Stimulated activated naive CD8-positive, alpha-beta T cell treated with anti-CD3 and anti-CD28 coated beads, Interleukin-15, Interleukin-2, amounts not matched to agents 100 ng/mL and 50 ng/mL, for 24 hours (primary cell): ENCODE measurements around the gene EEF2.
"Not testable (repeated sequence)": the region's sequence is repeated elsewhere in the genome, so short reads cannot be mapped to it uniquely, and the experiment has no call there.

ENCODE experiments used
- H3K27ac Mint-ChIP-seq: one replicate; pipeline ENCODE4 v1.8.0; 2021; ENCODE audit warnings: mild to moderate bottlenecking, mixed read lengths
- H3K27me3 Mint-ChIP-seq: one replicate; pipeline ENCODE4 v1.8.0; 2021; ENCODE audit warnings: mixed read lengths
- H3K36me3 Mint-ChIP-seq: one replicate; pipeline ENCODE4 v1.8.0; 2021; ENCODE audit warnings: low read depth, mixed read lengths
- H3K4me1 Mint-ChIP-seq: one replicate; pipeline ENCODE4 v1.8.0; 2021; ENCODE audit warnings: low read depth, mixed read lengths
- H3K4me3 Mint-ChIP-seq: one replicate; pipeline ENCODE4 v1.8.0; 2021; ENCODE audit warnings: mild to moderate bottlenecking, mixed read lengths
- H3K9me3 Mint-ChIP-seq: one replicate; pipeline ENCODE4 v1.8.0; 2021; ENCODE audit warnings: mixed read lengths

The EEF2 gene

GRCh38 chr19:3970313-3970807, 14.9 kb downstream of the EEF2 start:
- Mint-ChIP-seq H3K4me1 (peaks cover 26% of the 10 kb centered on the region), H3K27me3 (no peaks in the 10 kb centered on the region)

GRCh38 chr19:3969435-3970312, 15.6 kb downstream of the EEF2 start:
- H3K9me3 Mint-ChIP-seq, result no peaks in the 10 kb centered on the region
- peaks cover 26% of the 10 kb centered on the region for H3K4me1 Mint-ChIP-seq
- peak overlapping the region; percentile 85 for H3K27ac Mint-ChIP-seq
- peaks cover 18% of the 10 kb centered on the region for H3K36me3 Mint-ChIP-seq
- no peaks in the 10 kb centered on the region for H3K27me3 Mint-ChIP-seq
- peak overlapping the region; percentile 91 for H3K4me3 Mint-ChIP-seq

More at GRCh38 chr19:3970313-3970807, 14.9 kb downstream of the EEF2 start:
- Mint-ChIP-seq H3K4me3 (peak overlapping the region; percentile 91), H3K27ac (peak overlapping the region; percentile 85), H3K36me3 (peaks cover 21% of the 10 kb centered on the region), H3K9me3 (no peaks in the 10 kb centered on the region)

DNA sequence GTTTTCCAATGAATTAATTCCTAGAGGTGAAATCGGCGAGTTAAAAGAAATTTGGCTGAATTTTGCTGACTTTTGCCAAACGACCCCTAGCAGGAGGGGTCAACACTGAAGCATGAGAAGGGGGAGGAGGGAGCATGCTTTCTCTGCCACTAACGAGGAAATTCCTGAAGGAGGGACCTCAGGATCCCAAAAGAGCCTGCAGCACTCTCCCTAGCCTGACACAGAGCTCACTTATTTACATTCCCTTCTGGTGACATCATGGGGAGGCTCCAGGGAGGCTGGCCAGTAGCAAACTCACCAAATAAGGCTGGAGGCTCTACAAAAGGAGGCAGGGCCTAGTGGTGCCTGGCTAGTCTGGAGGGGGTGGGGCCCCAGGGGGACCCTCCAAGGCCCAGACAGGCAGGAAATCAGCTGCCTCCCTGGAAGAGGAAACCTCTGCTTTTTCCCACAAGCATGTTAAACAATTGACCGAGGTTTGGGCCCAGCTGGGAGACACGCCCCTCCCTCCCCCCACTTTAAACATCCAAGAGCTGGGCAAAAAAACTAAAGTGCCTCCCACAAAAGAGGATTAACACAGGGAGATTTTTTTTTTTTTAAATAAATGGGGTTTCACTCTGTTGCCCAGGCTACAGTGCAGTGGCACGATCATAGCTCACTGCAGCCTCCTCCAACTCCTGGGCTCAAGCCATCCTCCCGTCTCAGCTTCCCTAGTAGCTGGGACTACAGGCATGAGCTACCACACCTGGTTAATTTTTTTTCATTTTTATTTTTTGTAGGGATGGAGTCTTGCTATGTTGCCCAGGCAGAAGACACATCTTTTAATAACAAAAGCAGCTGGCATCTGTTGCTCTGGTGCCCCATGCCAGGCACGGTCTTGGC, 16.5 kb downstream of the EEF2 start:
- H3K27ac Mint-ChIP-seq, result no peak overlapping the region
- peaks cover 26% of the 10 kb centered on the region for H3K4me1 Mint-ChIP-seq
- H3K36me3 Mint-ChIP-seq, result peaks cover 18% of the 10 kb centered on the region
- H3K27me3 Mint-ChIP-seq, result no peaks in the 10 kb centered on the region
- H3K4me3 Mint-ChIP-seq, result no peak overlapping the region
- H3K9me3 Mint-ChIP-seq, result no peaks in the 10 kb centered on the region

DNA sequence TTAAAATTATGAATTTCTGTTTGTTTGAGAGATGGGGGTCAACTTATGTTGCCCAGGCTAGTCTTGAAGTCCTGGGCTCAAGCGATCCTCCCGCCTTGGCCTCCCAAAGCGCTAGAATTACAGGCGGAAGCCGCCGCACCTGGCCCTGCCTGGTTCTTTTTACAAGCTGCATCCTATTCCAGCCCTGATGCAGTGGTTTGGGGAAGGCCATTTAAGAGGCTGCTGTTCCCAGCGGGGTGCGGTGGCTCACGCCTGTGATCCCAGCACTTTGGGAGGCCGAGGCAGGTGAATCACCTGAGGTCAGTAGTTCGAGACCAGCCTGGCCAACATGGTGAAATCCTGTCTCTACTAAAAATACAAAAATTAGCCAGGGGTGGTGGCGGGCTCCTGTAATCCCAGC, 17.3 kb downstream of the EEF2 start:
- peaks cover 26% of the 10 kb centered on the region for H3K4me1 Mint-ChIP-seq
- peaks cover 24% of the 10 kb centered on the region for H3K36me3 Mint-ChIP-seq
- not testable (repeated sequence) for H3K9me3 Mint-ChIP-seq, H3K27me3 Mint-ChIP-seq, H3K4me3 Mint-ChIP-seq, H3K27ac Mint-ChIP-seq

DNA sequence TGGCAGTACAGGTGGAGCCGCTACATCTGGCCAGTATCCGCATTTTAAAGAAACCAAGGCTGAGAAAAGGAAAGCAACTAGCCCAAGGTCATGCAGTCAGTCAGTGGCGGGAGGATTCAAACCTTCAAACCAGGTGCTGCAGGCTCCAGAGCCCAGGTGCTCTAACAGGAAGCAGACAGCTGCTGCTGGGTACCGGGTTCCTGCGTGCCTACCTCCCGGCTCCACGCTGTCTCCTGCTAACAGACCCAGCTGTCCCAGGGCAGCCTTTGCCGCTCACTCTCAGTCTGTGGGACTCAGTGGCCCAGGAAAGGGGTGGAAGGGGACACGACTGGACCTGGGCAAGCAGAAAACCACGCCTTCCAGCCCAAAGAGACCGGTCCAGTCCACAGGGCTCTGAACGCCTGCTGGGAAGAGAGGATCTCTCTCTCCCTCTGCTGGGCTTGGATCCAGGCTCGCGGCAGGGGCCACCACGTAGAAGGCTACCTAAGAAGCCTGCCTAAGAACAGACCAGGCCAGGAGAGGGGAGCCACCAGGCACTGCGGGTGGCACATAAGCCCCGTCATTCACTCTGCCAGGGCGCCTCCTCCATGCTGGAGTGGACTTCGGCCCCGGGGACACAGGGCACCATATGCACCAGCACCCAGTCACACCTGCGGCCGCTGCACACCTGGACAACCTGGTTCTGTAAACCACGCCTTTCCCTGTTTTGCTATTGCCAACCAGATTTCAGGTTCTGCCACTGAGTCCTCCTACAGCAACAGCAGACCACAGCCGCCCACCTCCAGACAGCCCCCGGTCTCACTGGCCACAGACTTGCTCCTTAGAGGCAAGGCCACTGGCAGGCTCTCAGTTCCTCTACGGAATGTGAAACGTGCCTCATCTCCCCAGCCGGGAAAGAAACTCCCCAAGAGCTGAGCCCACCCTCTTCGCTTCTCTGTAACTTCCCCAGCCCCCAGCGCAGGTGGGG, 18.9 kb downstream of the EEF2 start:
- Mint-ChIP-seq H3K27me3 (no peaks in the 10 kb centered on the region), H3K9me3 (no peaks in the 10 kb centered on the region), H3K4me1 (peaks cover 25% of the 10 kb centered on the region), H3K27ac (no peak overlapping the region), H3K4me3 (no peak overlapping the region), H3K36me3 (peaks cover 27% of the 10 kb centered on the region)

DNA sequence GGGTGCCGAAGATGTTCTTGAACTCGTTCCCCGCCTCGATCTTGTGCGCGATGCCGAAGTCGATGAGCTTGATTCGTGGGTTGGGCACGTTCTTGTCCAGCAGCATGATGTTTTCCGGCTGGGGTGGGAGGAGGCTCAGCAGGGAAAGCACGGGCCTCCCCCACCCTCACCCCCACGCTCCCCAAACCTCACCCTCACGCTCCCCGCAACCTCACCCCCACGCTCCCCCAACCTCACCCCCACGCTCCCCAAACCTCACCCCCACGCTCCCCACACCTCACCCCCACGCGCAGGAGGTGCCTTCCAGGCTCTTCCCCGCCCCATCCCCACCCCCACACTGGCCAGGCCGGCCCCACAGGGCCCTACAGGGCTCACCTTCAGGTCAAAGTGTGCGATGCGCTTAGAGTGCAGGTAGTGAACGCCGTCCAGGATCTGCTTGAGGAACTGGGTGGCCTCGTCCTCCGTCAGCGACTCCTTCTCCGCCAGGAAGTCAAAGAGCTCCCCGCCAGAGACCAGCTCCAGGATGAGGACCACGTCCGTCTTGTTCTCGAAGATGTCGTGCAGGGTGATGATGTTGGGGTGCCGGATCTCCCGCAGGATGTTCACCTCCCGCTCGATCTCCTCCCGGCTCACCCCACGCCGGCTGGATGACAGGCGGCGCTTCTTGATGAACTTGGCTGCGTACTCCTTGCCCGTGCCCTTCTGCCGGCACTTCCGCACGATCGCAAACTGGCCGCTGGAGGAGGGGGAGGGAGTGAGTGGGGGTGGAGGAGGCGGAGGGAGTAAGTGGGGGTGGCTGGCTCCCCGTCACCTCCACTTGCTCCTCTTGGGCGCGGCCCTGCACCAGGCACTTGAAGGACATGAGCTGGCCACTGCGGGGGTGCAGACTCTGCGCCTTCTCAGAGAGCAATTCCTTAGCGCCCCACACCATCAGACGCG, 20.7 kb downstream of the EEF2 start:
- no peaks in the 10 kb centered on the region for H3K27me3 Mint-ChIP-seq
- no peaks in the 10 kb centered on the region for H3K9me3 Mint-ChIP-seq
- H3K27ac Mint-ChIP-seq, result no peak overlapping the region
- peaks cover 11% of the 10 kb centered on the region for H3K4me1 Mint-ChIP-seq
- H3K36me3 Mint-ChIP-seq, result peaks cover 23% of the 10 kb centered on the region
- no peak overlapping the region for H3K4me3 Mint-ChIP-seq

DNA sequence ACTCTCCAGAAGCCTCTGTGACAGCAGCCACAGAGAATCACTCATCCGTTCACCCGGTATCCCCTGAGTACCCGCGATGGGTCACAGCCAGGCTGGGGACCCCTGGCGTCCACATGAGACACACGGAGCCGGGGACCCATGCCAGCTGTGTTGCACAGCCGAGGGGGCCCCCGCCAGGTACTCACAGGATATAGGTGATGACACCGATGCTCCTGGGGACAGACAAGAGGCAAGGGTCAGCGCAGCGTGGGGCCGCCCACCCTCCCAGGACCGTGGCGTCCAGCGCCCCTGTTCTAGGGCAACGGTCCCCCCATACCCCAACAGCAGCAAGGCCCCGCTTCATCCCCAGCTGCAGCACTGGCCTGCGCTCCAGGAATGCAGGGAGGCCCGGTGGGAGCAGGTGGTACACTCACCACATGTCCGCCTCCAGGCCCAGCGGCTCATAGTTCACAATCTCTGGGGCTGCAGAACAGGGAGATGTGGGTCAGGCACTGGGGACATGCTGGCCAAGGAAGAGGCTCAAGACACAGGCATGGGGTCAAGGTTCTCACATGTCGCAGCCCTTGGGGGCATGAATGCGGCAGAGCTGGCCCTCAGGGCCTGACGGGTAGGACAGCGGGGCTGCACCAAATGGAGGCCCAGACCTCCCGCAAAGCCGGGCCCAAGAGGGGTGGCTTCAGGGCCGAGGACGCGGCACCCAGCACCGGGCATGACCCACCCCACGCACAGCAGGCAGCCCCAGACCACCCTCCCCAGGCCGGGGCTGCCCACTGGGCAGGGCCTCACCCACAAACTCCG, 21.6 kb downstream of the EEF2 start:
- H3K4me3 Mint-ChIP-seq, result no peak overlapping the region
- peaks cover 8% of the 10 kb centered on the region for H3K4me1 Mint-ChIP-seq
- H3K27ac Mint-ChIP-seq, result no peak overlapping the region
- no peaks in the 10 kb centered on the region for H3K27me3 Mint-ChIP-seq
- H3K36me3 Mint-ChIP-seq, result peaks cover 19% of the 10 kb centered on the region
- H3K9me3 Mint-ChIP-seq, result no peaks in the 10 kb centered on the region

- Mint-ChIP-seq H3K27ac (no peak overlapping the region), H3K36me3 (peaks cover 10% of the 10 kb centered on the region), H3K9me3 (no peaks in the 10 kb centered on the region), H3K27me3 (no peaks in the 10 kb centered on the region), H3K4me3 (no peak overlapping the region), H3K4me1 (no peaks in the 10 kb centered on the region)
Measured at GRCh38 chr19:3961007-3961406, 24.3 kb downstream of the EEF2 start.

DNA sequence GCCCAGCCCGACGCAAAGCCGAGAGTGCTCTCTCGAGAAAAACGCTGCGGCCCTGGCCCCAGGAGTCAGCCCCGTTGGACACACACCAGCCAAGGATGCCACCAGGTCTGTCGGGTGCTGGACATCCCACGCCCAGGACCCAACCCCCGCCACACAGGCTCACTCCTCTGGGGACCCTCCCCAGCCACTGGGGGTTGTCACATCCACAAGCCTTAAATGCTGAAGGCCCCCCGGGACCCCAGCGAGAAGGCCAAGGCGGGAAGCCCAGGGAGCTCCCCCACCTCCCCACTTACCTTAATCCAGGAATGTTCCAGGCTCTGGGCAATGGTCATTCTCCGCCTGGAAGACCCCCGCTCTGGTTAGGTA, 25.5 kb downstream of the EEF2 start:
- peaks cover 10% of the 10 kb centered on the region for H3K36me3 Mint-ChIP-seq
- no peaks in the 10 kb centered on the region for H3K4me1 Mint-ChIP-seq
- H3K9me3 Mint-ChIP-seq, result no peaks in the 10 kb centered on the region
- H3K4me3 Mint-ChIP-seq, result no peak overlapping the region
- H3K27ac Mint-ChIP-seq, result no peak overlapping the region
- H3K27me3 Mint-ChIP-seq, result no peaks in the 10 kb centered on the region

GRCh38 chr19:3958836-3959765, 26.2 kb downstream of the EEF2 start:
- no peak overlapping the region for H3K27ac Mint-ChIP-seq
- peaks cover 10% of the 10 kb centered on the region for H3K36me3 Mint-ChIP-seq
- no peak overlapping the region for H3K4me3 Mint-ChIP-seq
- H3K4me1 Mint-ChIP-seq, result no peaks in the 10 kb centered on the region
- H3K9me3 Mint-ChIP-seq, result no peaks in the 10 kb centered on the region
- no peaks in the 10 kb centered on the region for H3K27me3 Mint-ChIP-seq

- Mint-ChIP-seq H3K36me3 (no peaks in the 10 kb centered on the region), H3K4me1 (peaks cover 6% of the 10 kb centered on the region), H3K9me3 (no peaks in the 10 kb centered on the region), H3K27ac (no peak overlapping the region), H3K4me3 (no peak overlapping the region), H3K27me3 (no peaks in the 10 kb centered on the region)
Measured at GRCh38 chr19:3955688-3956087, 29.6 kb downstream of the EEF2 start.

GRCh38 chr19:3955276-3955675, 30.0 kb downstream of the EEF2 start:
- not testable (repeated sequence) for H3K36me3 Mint-ChIP-seq, H3K9me3 Mint-ChIP-seq, H3K27me3 Mint-ChIP-seq, H3K4me1 Mint-ChIP-seq, H3K27ac Mint-ChIP-seq, H3K4me3 Mint-ChIP-seq
